Gastroesophageal sphincter (tissue), 4 donors: ENCODE measurements around the gene RPP14. TPM values are rescaled to one million over a fixed set of nuclear protein-coding genes. Genes with fewer than 3 reads are reported as not detected.
A peak's percentile ranks its signal among the peaks of the same experiment; 100 is the strongest.
"Not testable (repeated sequence)": the region's sequence is repeated elsewhere in the genome, so short reads cannot be mapped to it uniquely, and the experiment has no call there.

Source experiments
- ATAC-seq: fragments of 150-250 bp; one replicate; pipeline ENCODE4 v1.9.1; 2016; ENCODE audit warnings: mild to moderate bottlenecking, moderate library complexity
- H3K27ac ChIP-seq, 4 donors: fragments of 200-600 bp; sonication (generic) in 3 of 4; 1 replicate in 3 of 4; 2 replicates in 1 of 4; pipeline ENCODE4 v1.5.1; 2016 to 2019
- H3K27me3 ChIP-seq: fragments of 200-600 bp; sonication (generic); one replicate; pipeline ENCODE4 v1.5.1; 2019
- H3K36me3 ChIP-seq, 2 donors: fragments of 200-600 bp; sonication (generic); one replicate each; pipeline ENCODE4 v1.5.1; 2019; ENCODE audit warnings: control low read depth in 1 of 2
- H3K4me1 ChIP-seq, 3 donors: fragments of 200-600 bp; sonication (generic); 1 replicate in 2 of 3; 2 replicates in 1 of 3; pipeline ENCODE4 v1.5.1; 2016 to 2019; ENCODE audit warnings: control low read depth in 2 of 3
- H3K4me3 ChIP-seq, 2 donors: fragments of 200-600 bp; sonication (generic); one replicate each; pipeline ENCODE4 v1.5.1; 2019; ENCODE audit warnings: mild to moderate bottlenecking in 1 of 2, moderate library complexity in 1 of 2
- H3K9me3 ChIP-seq, 3 donors: fragments of 200-600 bp; sonication (generic); one replicate each; pipeline ENCODE4 v1.5.1; 2017 to 2019; ENCODE audit warnings: control low read depth in 2 of 3
- CTCF ChIP-seq, 4 experiments: fragments of 200-600 bp in 2 of 4; fragments of 450-650 bp in 2 of 4; sonication (generic) in 1 of 4; IDR thresholded peaks; one replicate each; pipeline ENCODE4 v1.5.1; 2017 to 2019; ENCODE audit warnings: antibody characterized with exemption in 4 of 4, mild to moderate bottlenecking in 2 of 4, moderate library complexity in 2 of 4
- EP300 ChIP-seq: sonication (generic); formaldehyde crosslinking; IDR thresholded peaks from one replicate; pipeline ENCODE4 v1.6.1; 2017; ENCODE audit warnings: antibody characterized with exemption, mild to moderate bottlenecking
- POLR2A ChIP-seq, 2 donors: fragments of 450-650 bp; IDR thresholded peaks; one replicate each; pipeline ENCODE4 v1.6.1; 2017; ENCODE audit warnings: antibody characterized with exemption in 2 of 2, mild to moderate bottlenecking in 2 of 2, moderate library complexity in 1 of 2
- POLR2AphosphoS5 ChIP-seq: sonication (generic); formaldehyde crosslinking; IDR thresholded peaks from one replicate; pipeline ENCODE4 v1.6.1; 2017; ENCODE audit warnings: antibody characterized with exemption
- WGBS, 2 donors: methylation state at CpG; one replicate each; pipeline ENCODE4 v1.1.5; 2018; ENCODE audit warnings: low coverage in 1 of 2; 5-methylcytosine and 5-hydroxymethylcytosine counted together
- total RNA-seq, 4 donors: library from RNA; depleted of rRNA; stranded (reverse); fragments of >200 nt; gene quantifications; one replicate each; pipeline ENCODE4 v1.1.0, GENCODE V29; 2016

Gene RPP14
- total RNA-seq, 4 donors from 2014 or later: 12.3 to 14.4 (median 14.1) TPM

DNA sequence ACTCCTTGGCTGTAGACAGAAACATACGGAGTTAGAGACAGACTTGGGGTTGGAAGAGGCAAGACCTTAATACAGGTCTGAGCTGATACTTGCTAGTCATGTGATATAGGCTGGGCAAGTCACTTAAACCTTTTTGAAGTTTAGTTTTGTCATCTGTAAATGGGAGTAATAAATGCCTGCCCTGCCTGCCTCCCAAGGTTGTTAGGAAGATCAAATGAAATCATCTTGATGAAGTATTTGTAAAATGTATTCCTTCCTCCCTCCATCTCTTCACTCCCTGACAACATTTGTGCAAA, 29.6 kb downstream of the RPP14 start:
- Histone ChIP-seq H3K36me3 (peaks cover 0 to 11% of the 10 kb centered on the region in 2 donors), H3K4me1 (peaks cover 0 to 59% (median 10%) of the 10 kb centered on the region in 3 donors), H3K27me3 (no peaks in the 10 kb centered on the region), H3K4me3 (peak overlapping the region in 1 of 2 donors; percentile 6), H3K27ac (peak overlapping the region in 3 of 4 donors; percentile 66 to 87 (median 81)), H3K9me3 (no peaks in the 10 kb centered on the region)
- no peak for TF ChIP-seq CTCF (IDR thresholded peaks at IDR 0.05)
- TF ChIP-seq POLR2A (IDR thresholded peaks at IDR 0.05): no peak
- no peak for TF ChIP-seq EP300
- no peak for TF ChIP-seq POLR2AphosphoS5
- 39% methylated on average over 1 of the region's 1 CpG; no CpG with 5 or more reads in 1 of the 2 donors for WGBS, 2 donors
- ATAC-seq: no peak

GRCh38 chr3:58336135-58336882, 30.3 kb downstream of the RPP14 start:
- peak overlapping the region in 2 of 4 donors; percentile 11 to 87 for H3K27ac ChIP-seq

DNA sequence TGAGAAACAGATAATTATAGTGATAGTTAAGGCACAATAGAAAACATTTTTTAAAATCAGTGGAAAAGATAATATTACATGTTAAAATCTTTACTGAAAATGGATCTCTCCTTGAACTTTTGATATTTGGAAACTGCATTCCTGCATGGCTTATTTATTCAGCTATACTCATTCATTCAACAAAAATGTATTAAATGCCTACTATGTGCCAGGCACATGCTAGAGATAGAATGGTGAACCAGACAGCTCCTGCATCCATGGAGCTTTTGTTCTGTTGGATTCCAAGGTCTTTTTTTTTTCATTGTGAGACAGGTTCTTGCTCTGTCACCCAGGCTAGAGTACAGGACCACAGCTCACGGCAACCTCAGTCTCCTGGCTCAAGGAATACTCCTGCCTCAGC, 31.1 kb downstream of the RPP14 start:
- ATAC-seq: no peak
- peaks cover 0 to 56% (median 10%) of the 10 kb centered on the region in 3 donors for H3K4me1 ChIP-seq
- WGBS, 2 donors: 80 to 86% methylated on average over 1 of the region's 1 CpG

More at GRCh38 chr3:58336135-58336882, 30.3 kb downstream of the RPP14 start:
- H3K4me1 ChIP-seq: peaks cover 0 to 63% (median 10%) of the 10 kb centered on the region in 3 donors
- WGBS, 2 donors: 100% methylated on average over 3 of the region's 3 CpGs
- no peak overlapping the region for H3K4me3 ChIP-seq
- no peaks in the 10 kb centered on the region for H3K9me3 ChIP-seq
- H3K27me3 ChIP-seq: no peaks in the 10 kb centered on the region
- peaks cover 0 to 11% of the 10 kb centered on the region in 2 donors for H3K36me3 ChIP-seq
- no peak for ATAC-seq
- no peak for TF ChIP-seq POLR2A (IDR thresholded peaks at IDR 0.05)
- no peak for TF ChIP-seq CTCF (IDR thresholded peaks at IDR 0.05)
- no peak for TF ChIP-seq EP300
- no peak for TF ChIP-seq POLR2AphosphoS5

GRCh38 chr3:58339146-58339545, 33.1 kb downstream of the RPP14 start:
- H3K27me3 ChIP-seq: not testable (repeated sequence)
- H3K4me1 ChIP-seq: peaks cover 0 to 55% (median 10%) of the 10 kb centered on the region in 3 donors

More for the DNA sequence above, 31.1 kb downstream of the RPP14 start:
- Histone ChIP-seq H3K36me3 (peaks cover 0 to 13% of the 10 kb centered on the region in 2 donors), H3K27ac (no peak overlapping the region), H3K27me3 (no peaks in the 10 kb centered on the region), H3K9me3 (no peaks in the 10 kb centered on the region), H3K4me3 (no peak overlapping the region)
- no peak for TF ChIP-seq POLR2AphosphoS5
- TF ChIP-seq POLR2A (IDR thresholded peaks at IDR 0.05): no peak
- no peak for TF ChIP-seq CTCF (IDR thresholded peaks at IDR 0.05)
- TF ChIP-seq EP300: no peak

DNA sequence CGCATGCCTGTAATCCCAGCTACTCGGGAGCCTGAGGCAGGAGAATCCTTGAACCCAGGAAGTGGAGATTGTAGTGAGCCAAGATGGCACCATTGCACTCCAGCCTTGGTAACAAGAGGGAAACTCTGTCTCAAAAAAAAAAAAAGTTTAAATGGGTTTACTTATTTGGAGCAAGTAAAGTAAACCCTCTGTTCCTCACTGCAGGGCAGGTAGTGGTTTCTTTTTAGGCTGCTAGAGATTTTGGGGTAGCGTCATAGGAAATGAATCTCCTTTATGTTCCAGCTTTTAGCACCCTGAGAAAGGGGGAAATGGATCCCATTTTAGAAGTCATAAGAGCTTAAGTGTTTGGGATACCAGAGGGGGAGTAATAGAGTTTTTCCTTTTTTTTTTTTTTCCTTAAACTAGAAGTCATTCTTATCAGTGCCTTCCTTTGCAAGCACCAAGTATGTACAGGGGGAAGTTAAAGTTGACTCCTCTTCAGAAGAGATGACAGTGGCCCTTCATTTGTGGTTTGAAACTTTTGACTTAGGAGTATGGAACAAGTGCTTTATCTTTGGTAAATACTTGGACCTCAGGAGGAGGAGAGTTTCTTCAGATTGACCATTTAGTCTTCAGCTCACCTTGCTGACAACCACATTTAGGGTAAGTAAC, 34.7 kb downstream of the RPP14 start:
- H3K27me3 ChIP-seq: no peaks in the 10 kb centered on the region
- peaks cover 0 to 14% of the 10 kb centered on the region in 2 donors for H3K36me3 ChIP-seq
- no peak overlapping the region for H3K27ac ChIP-seq
- TF ChIP-seq POLR2A (IDR thresholded peaks at IDR 0.05) (no peak), POLR2AphosphoS5 (no peak), CTCF (IDR thresholded peaks at IDR 0.05) (no peak), EP300 (no peak)
- no peak overlapping the region for H3K4me3 ChIP-seq
- 92 to 96% methylated on average over 1 to 3 of the region's 3 CpGs for WGBS, 2 donors
- peaks cover 0 to 40% (median 0%) of the 10 kb centered on the region in 3 donors for H3K4me1 ChIP-seq
- H3K9me3 ChIP-seq: no peaks in the 10 kb centered on the region
- ATAC-seq: no peak

More at GRCh38 chr3:58339146-58339545, 33.1 kb downstream of the RPP14 start:
- not testable (repeated sequence) for ATAC-seq, H3K27ac ChIP-seq, H3K9me3 ChIP-seq, H3K4me3 ChIP-seq
- H3K36me3 ChIP-seq: peaks cover 0 to 14% of the 10 kb centered on the region in 2 donors
- 67 to 87% methylated on average over 1 to 6 of the region's 12 CpGs for whole genome bisulfite sequencing, 2 donors
